CD14-positive monocyte (primary cell): ENCODE measurements around the gene UBE2O. TPM values are rescaled to one million over a fixed set of nuclear protein-coding genes. Genes with fewer than 3 reads are reported as not detected.

Experiments
- DNase-seq, 3 donors: peaks; one replicate each; pipeline ENCODE4 v3.0.0-alpha.2; 2011 to 2022
- H2AFZ ChIP-seq: 2 replicates; pipeline ENCODE4 v1.6.0; 2012; ENCODE audit warnings: mild to moderate bottlenecking, low read depth, low read length, inconsistent platforms; ENCODE audit not compliant: insufficient read depth, poor library complexity, severe bottlenecking
- H3K27ac ChIP-seq, 2 donors: 1 replicate in 1 of 2; 2 replicates in 1 of 2; pipeline ENCODE4 v1.5.1; 2012 to 2013; ENCODE audit warnings: low read length in 2 of 2, control low read depth in 1 of 2, inconsistent platforms in 1 of 2, low read depth in 1 of 2, mild to moderate bottlenecking in 1 of 2
- H3K27me3 ChIP-seq, 2 donors: one replicate each; pipeline versions ENCODE4 v1.6.0 to v1.6.1; 2011 to 2013; ENCODE audit warnings: low read length in 2 of 2; ENCODE audit not compliant: control insufficient read depth in 2 of 2, insufficient read depth in 2 of 2
- H3K36me3 ChIP-seq, 2 donors: replicated peaks in 1 of 2; 1 replicate in 1 of 2; 2 replicates in 1 of 2; pipeline versions ENCODE4 v1.5.1 to v1.6.1; 2012 to 2013; ENCODE audit warnings: low read length in 2 of 2, control low read depth in 1 of 2, inconsistent platforms in 1 of 2, mild to moderate bottlenecking in 1 of 2; ENCODE audit not compliant: insufficient read depth in 2 of 2, control insufficient read depth in 1 of 2
- H3K4me1 ChIP-seq, 2 donors: 1 replicate in 1 of 2; 2 replicates in 1 of 2; pipeline versions ENCODE4 v1.5.1 to v1.6.1; 2012 to 2013; ENCODE audit warnings: low read length in 2 of 2, control low read depth in 1 of 2, inconsistent platforms in 1 of 2, mild to moderate bottlenecking in 1 of 2, moderate library complexity in 1 of 2; ENCODE audit not compliant: insufficient read depth in 2 of 2, control insufficient read depth in 1 of 2
- H3K4me2 ChIP-seq: replicated peaks from 2 replicates; pipeline ENCODE3; 2012; ENCODE audit warnings: low read length, moderate library complexity, mild to moderate bottlenecking; ENCODE audit not compliant: poor library complexity, severe bottlenecking; ENCODE audit errors: extremely low read depth
- H3K4me3 ChIP-seq, 3 experiments: fragments of 200-600 bp in 1 of 3; sonication (generic) in 1 of 3; replicated peaks in 1 of 3; 1 replicate in 2 of 3; 2 replicates in 1 of 3; pipeline ENCODE4 v1.5.1; 2011 to 2013; ENCODE audit warnings: low read length in 3 of 3, mild to moderate bottlenecking in 3 of 3, control low read depth in 2 of 3, low read depth in 2 of 3, inconsistent platforms in 1 of 3, moderate library complexity in 1 of 3
- H3K79me2 ChIP-seq: 2 replicates; pipeline ENCODE4 v1.6.0; 2012; ENCODE audit warnings: mild to moderate bottlenecking, control low read depth, inconsistent platforms, low read length, moderate library complexity; ENCODE audit not compliant: insufficient read depth
- H3K9ac ChIP-seq: 2 replicates; pipeline ENCODE4 v1.6.0; 2017; ENCODE audit warnings: low read length, mild to moderate bottlenecking; ENCODE audit not compliant: insufficient read depth, poor library complexity, severe bottlenecking
- H3K9me3 ChIP-seq, 2 donors: replicated peaks in 1 of 2; 1 replicate in 1 of 2; 2 replicates in 1 of 2; pipeline versions ENCODE4 v1.5.1 to v1.6.1; 2012 to 2013; ENCODE audit warnings: low read length in 2 of 2, control low read depth in 1 of 2; ENCODE audit not compliant: control insufficient read depth in 1 of 2, insufficient read depth in 1 of 2
- H4K20me1 ChIP-seq: 2 replicates; pipeline ENCODE4 v1.6.0; 2012; ENCODE audit warnings: mild to moderate bottlenecking, low read length, control low read depth, moderate library complexity; ENCODE audit not compliant: insufficient read depth
- H3K27ac Mint-ChIP-seq, 7 donors: one replicate each; pipeline ENCODE4 v1.8.0; 2020; ENCODE audit warnings: mild to moderate bottlenecking in 7 of 7, mixed read lengths in 7 of 7, moderate library complexity in 6 of 7, inconsistent platforms in 2 of 7
- H3K27me3 Mint-ChIP-seq, 3 donors: one replicate each; pipeline ENCODE4 v1.8.0; 2021 to 2022; ENCODE audit warnings: low read depth in 3 of 3, mild to moderate bottlenecking in 3 of 3, mixed read lengths in 3 of 3, moderate library complexity in 3 of 3, inconsistent platforms in 1 of 3
- H3K36me3 Mint-ChIP-seq, 2 donors: one replicate each; pipeline ENCODE4 v1.8.0; 2020; ENCODE audit warnings: mixed read lengths in 2 of 2, inconsistent platforms in 1 of 2, mild to moderate bottlenecking in 1 of 2
- H3K4me1 Mint-ChIP-seq: one replicate; pipeline ENCODE4 v1.8.0; 2020; ENCODE audit warnings: mild to moderate bottlenecking, mixed read lengths
- H3K4me3 Mint-ChIP-seq, 2 donors: one replicate each; pipeline ENCODE4 v1.8.0; 2020; ENCODE audit warnings: mild to moderate bottlenecking in 2 of 2, mixed read lengths in 2 of 2, moderate library complexity in 1 of 2
- H3K9me3 Mint-ChIP-seq, 7 donors: one replicate each; pipeline ENCODE4 v1.8.0; 2020 to 2022; ENCODE audit warnings: mixed read lengths in 7 of 7, mild to moderate bottlenecking in 6 of 7, moderate library complexity in 6 of 7, inconsistent platforms in 2 of 7
- WGBS: methylation state at CpG from one replicate; pipeline ENCODE4 v1.1.5; 2013; ENCODE audit warnings: missing lambda C conversion rate; ENCODE audit not compliant: insufficient coverage; 5-methylcytosine and 5-hydroxymethylcytosine counted together
- intact Hi-C, 2 donors: fragments of 100-400 bp; cut with micrococcal nuclease; formaldehyde crosslinking; loops; one replicate each; pipeline versions ENCODE4 v1.15.0 to v1.15.1; 2023
- polyA plus RNA-seq, 3 donors: library from polyadenylated mRNA; depleted of rRNA in 1 of 3; unstranded in 2 of 3; stranded (reverse) in 1 of 3; fragments of 300-500 nt in 2 of 3; fragments of >200 nt in 1 of 3; fragmentation: Illumina TruSeq in 2 of 3; gene quantifications; 1 replicate in 2 of 3; 2 replicates in 1 of 3; pipeline ENCODE4 v1.2.3, GENCODE V29; 2012 to 2021
- TF ChIP-seq, protein P1 (sequence below): fragments of 200-600 bp; IDR thresholded peaks from one replicate; pipeline ENCODE4 v1.8.0; 2022; ENCODE audit warnings: antibody characterized with exemption, mild to moderate bottlenecking

Gene UBE2O
- polyA plus RNA-seq, 3 donors, result 1.3 to 15.1 (median 4.5) TPM

- peaks cover 0 to 3% (median 0%) of the 10 kb centered on the region in 3 donors for H3K27me3 Mint-ChIP-seq
Measured at GRCh38 chr17:76421044-76421407, 31.9 kb downstream of the UBE2O start.

GRCh38 chr17:76420356-76421043 is 32.5 kb downstream of the UBE2O start:
- Mint-ChIP-seq H3K4me1 (peaks cover 2% of the 10 kb centered on the region), H3K9me3 (no peaks in the 10 kb centered on the region), H3K36me3 (peaks cover 19 to 39% of the 10 kb centered on the region in 2 donors), H3K27ac (peak overlapping the region in 1 of 7 donors; percentile 30), H3K27me3 (peaks cover 0 to 3% (median 0%) of the 10 kb centered on the region in 3 donors), H3K4me3 (no peak overlapping the region)
- Histone ChIP-seq H2AFZ (no peak overlapping the region), H3K9ac (no peak overlapping the region), H3K27ac (no peak overlapping the region), H3K4me2 (no peak overlapping the region), H3K4me3 (no peak overlapping the region), H3K9me3 (no peaks in the 10 kb centered on the region), H3K36me3 (peaks cover 3 to 16% of the 10 kb centered on the region in 2 donors), H4K20me1 (peaks cover 70% of the 10 kb centered on the region), H3K79me2 (peaks cover 24% of the 10 kb centered on the region), H3K4me1 (no peaks in the 10 kb centered on the region), H3K27me3 (no peaks in the 10 kb centered on the region)
- TF ChIP-seq, protein P1, sequence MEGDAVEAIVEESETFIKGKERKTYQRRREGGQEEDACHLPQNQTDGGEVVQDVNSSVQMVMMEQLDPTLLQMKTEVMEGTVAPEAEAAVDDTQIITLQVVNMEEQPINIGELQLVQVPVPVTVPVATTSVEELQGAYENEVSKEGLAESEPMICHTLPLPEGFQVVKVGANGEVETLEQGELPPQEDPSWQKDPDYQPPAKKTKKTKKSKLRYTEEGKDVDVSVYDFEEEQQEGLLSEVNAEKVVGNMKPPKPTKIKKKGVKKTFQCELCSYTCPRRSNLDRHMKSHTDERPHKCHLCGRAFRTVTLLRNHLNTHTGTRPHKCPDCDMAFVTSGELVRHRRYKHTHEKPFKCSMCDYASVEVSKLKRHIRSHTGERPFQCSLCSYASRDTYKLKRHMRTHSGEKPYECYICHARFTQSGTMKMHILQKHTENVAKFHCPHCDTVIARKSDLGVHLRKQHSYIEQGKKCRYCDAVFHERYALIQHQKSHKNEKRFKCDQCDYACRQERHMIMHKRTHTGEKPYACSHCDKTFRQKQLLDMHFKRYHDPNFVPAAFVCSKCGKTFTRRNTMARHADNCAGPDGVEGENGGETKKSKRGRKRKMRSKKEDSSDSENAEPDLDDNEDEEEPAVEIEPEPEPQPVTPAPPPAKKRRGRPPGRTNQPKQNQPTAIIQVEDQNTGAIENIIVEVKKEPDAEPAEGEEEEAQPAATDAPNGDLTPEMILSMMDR, result no peak
- DNase-seq, result no peak
- 85% methylated on average over 10 of the region's 10 CpGs for WGBS
- intact Hi-C loops, result no loop called here

More at GRCh38 chr17:76421044-76421407, 31.9 kb downstream of the UBE2O start:
- Mint-ChIP-seq H3K36me3 (peaks cover 20 to 39% of the 10 kb centered on the region in 2 donors), H3K27ac (no peak overlapping the region), H3K4me3 (no peak overlapping the region), H3K4me1 (peaks cover 2% of the 10 kb centered on the region), H3K9me3 (no peaks in the 10 kb centered on the region)
- H3K9ac ChIP-seq, result no peak overlapping the region
- no peak overlapping the region for H2AFZ ChIP-seq
- H4K20me1 ChIP-seq, result peaks cover 74% of the 10 kb centered on the region
- no peak overlapping the region for H3K4me3 ChIP-seq
- no peak overlapping the region for H3K27ac ChIP-seq
- no peak for DNase-seq
- no peaks in the 10 kb centered on the region for H3K9me3 ChIP-seq
- no peaks in the 10 kb centered on the region for H3K4me1 ChIP-seq
- H3K79me2 ChIP-seq, result peaks cover 28% of the 10 kb centered on the region
- no peak overlapping the region for H3K4me2 ChIP-seq
- WGBS, result 95% methylated on average over 3 of the region's 7 CpGs
- no peaks in the 10 kb centered on the region for H3K27me3 ChIP-seq
- H3K36me3 ChIP-seq, result peaks cover 3 to 16% of the 10 kb centered on the region in 2 donors
- TF ChIP-seq, protein P1, result no peak
- intact Hi-C loops, result no loop called here
